ENCODE data around the gene ADGRD1.

The ADGRD1 gene

DNA sequence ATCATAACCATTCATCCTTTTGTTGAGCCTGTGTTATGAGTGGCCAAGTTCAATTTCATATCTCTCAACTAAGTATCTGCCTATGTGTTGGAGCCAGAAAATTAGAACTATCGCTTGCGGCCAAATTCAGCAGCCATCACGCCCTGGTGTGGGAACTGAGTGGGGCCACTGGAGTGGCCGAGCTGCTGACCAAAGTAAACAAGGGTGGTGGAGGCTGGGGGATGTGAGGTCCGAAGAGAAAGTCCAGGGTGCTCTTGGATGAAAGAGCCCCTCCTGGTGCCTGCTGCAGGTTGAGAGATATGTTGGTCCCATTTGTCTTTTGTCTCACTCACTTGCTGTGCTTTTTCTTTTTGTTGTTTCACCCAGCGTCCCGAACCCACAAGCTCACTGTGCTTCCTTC is 14.9 kb downstream of the ADGRD1 start:
- TF ChIP-seq CEBPB (IDR thresholded peaks at IDR 0.05) (no peak), TAF1 (IDR thresholded peaks at IDR 0.05; ENCODE audit: low read depth) (no peak), EGR1 (IDR thresholded peaks at IDR 0.05) (no peak), CREB1 (IDR thresholded peaks at IDR 0.05; ENCODE audit: low read depth) (no peak), RAD21 (IDR thresholded peaks at IDR 0.05; ENCODE audit: low read depth) (no peak), FOXM1 (IDR thresholded peaks at IDR 0.05; ENCODE audit: borderline replicate concordance, low read depth) (no peak), YY1 (IDR thresholded peaks at IDR 0.05; ENCODE audit: low read depth) (no peak), NFIC (IDR thresholded peaks at IDR 0.05) (no peak), TEAD4 (IDR thresholded peaks at IDR 0.05) (no peak)
- TF ChIP-seq, protein P1, sequence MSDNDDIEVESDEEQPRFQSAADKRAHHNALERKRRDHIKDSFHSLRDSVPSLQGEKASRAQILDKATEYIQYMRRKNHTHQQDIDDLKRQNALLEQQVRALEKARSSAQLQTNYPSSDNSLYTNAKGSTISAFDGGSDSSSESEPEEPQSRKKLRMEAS (IDR thresholded peaks at IDR 0.05) = no peak
- TF ChIP-seq, protein P2, sequence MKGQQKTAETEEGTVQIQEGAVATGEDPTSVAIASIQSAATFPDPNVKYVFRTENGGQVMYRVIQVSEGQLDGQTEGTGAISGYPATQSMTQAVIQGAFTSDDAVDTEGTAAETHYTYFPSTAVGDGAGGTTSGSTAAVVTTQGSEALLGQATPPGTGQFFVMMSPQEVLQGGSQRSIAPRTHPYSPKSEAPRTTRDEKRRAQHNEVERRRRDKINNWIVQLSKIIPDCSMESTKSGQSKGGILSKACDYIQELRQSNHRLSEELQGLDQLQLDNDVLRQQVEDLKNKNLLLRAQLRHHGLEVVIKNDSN (IDR thresholded peaks at IDR 0.05) = no peak

DNA sequence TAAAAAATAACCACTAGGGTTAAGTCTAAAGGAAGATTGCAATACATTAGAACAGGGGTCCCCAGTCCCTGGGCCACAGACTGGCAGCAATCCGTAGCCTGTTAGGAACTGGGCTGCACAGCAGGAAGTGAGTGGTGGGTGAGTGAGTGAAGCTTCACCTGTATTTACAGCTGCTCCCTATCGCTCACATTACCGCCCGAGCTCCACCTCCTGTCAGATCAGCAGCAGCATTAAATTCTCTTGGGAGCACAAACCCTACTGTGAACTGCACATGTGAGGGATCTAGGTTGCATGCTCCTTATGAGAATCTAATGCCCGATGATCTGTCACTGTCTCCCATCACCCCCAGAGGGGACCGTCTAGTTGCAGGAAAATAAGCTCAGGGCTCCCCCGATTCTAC is 15.5 kb downstream of the ADGRD1 start:
- TF ChIP-seq, protein P2 (IDR thresholded peaks at IDR 0.05) = no peak
- no peak for TF ChIP-seq CEBPB (IDR thresholded peaks at IDR 0.05)
- TF ChIP-seq TAF1 (IDR thresholded peaks at IDR 0.05; ENCODE audit: low read depth) = no peak
- no peak for TF ChIP-seq FOXM1 (IDR thresholded peaks at IDR 0.05; ENCODE audit: borderline replicate concordance, low read depth)
- no peak for TF ChIP-seq ZBTB7A (IDR thresholded peaks at IDR 0.05; ENCODE audit: low read depth)
- TF ChIP-seq CREB1 (IDR thresholded peaks at IDR 0.05; ENCODE audit: low read depth) = no peak
- no peak for TF ChIP-seq EGR1 (IDR thresholded peaks at IDR 0.05)
- TF ChIP-seq RAD21 (IDR thresholded peaks at IDR 0.05; ENCODE audit: low read depth) = no peak
- TF ChIP-seq NFIC (IDR thresholded peaks at IDR 0.05) = no peak
- TF ChIP-seq TEAD4 (IDR thresholded peaks at IDR 0.05) = no peak
- no peak for TF ChIP-seq YY1 (IDR thresholded peaks at IDR 0.05; ENCODE audit: low read depth)
- TF ChIP-seq, protein P3, sequence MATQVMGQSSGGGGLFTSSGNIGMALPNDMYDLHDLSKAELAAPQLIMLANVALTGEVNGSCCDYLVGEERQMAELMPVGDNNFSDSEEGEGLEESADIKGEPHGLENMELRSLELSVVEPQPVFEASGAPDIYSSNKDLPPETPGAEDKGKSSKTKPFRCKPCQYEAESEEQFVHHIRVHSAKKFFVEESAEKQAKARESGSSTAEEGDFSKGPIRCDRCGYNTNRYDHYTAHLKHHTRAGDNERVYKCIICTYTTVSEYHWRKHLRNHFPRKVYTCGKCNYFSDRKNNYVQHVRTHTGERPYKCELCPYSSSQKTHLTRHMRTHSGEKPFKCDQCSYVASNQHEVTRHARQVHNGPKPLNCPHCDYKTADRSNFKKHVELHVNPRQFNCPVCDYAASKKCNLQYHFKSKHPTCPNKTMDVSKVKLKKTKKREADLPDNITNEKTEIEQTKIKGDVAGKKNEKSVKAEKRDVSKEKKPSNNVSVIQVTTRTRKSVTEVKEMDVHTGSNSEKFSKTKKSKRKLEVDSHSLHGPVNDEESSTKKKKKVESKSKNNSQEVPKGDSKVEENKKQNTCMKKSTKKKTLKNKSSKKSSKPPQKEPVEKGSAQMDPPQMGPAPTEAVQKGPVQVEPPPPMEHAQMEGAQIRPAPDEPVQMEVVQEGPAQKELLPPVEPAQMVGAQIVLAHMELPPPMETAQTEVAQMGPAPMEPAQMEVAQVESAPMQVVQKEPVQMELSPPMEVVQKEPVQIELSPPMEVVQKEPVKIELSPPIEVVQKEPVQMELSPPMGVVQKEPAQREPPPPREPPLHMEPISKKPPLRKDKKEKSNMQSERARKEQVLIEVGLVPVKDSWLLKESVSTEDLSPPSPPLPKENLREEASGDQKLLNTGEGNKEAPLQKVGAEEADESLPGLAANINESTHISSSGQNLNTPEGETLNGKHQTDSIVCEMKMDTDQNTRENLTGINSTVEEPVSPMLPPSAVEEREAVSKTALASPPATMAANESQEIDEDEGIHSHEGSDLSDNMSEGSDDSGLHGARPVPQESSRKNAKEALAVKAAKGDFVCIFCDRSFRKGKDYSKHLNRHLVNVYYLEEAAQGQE (IDR thresholded peaks at IDR 0.05; ENCODE audit: low read depth) = no peak
- TF ChIP-seq, protein P1 (IDR thresholded peaks at IDR 0.05) = no peak
- no peak for TF ChIP-seq EP300 (IDR thresholded peaks at IDR 0.05; ENCODE audit: borderline replicate concordance)
- no peak for TF ChIP-seq TCF12 (IDR thresholded peaks at IDR 0.05; ENCODE audit: low read depth)

DNA sequence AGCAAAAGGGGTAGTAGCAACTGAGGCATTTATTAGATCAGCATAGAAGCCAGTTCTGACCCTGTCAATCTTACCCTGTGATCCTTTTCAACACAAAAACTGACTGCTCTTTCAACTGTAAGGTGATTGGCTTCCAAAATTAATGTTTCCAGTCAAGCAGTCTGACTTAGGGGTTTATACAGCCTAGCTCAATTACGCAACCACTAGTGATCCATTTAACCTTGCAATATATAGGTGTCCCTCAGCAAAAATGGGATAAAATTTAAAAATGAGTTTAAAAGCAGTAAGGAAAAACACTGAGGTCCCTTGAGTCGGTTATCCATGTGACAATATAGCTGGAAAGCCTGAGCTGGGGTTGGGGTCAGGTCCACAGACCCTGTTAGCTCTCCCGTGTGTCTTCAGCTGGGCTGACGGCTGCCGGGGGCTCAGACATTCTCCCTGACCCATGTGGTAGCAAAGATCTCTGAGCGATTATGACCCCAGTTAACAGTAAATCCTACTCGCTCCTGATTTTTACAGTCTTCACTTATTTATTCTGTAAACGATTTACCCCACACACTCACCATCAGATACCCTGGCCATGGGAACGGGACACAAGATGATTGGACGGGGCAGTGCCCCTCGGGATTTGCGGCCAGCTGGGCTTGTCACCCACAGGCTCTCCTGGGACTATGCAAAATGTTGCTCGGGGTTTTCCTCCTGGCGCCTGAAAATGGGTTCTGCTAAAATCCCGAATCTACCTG is 16.6 kb downstream of the ADGRD1 start:
- TF ChIP-seq TCF12 (IDR thresholded peaks at IDR 0.05; ENCODE audit: low read depth) (no peak), CREB1 (IDR thresholded peaks at IDR 0.05; ENCODE audit: low read depth) (no peak), EP300 (IDR thresholded peaks at IDR 0.05; ENCODE audit: borderline replicate concordance) (no peak), TEAD4 (IDR thresholded peaks at IDR 0.05) (no peak), FOXM1 (IDR thresholded peaks at IDR 0.05; ENCODE audit: borderline replicate concordance, low read depth) (no peak), CEBPB (IDR thresholded peaks at IDR 0.05) (no peak), YY1 (IDR thresholded peaks at IDR 0.05; ENCODE audit: low read depth) (no peak), ZBTB7A (IDR thresholded peaks at IDR 0.05; ENCODE audit: low read depth) (no peak)

DNA sequence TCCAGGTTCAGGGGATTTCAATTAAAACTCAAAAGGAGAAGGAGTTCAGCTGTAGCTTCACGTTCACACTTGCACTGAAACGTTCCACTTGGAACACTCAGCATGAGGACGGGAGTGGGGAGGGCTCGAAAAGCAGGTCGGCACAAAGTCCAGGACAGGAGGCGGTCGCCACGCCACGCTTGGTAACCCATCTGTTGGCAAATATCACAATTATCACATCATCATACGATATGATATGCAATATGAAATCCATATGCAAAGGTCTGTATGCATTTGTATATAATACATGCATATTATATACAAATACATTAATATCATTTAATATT is 17.2 kb downstream of the ADGRD1 start:
- no peak for TF ChIP-seq CREB1 (IDR thresholded peaks at IDR 0.05; ENCODE audit: low read depth)
- TF ChIP-seq NFIC (IDR thresholded peaks at IDR 0.05) = no peak
- TF ChIP-seq CEBPB (IDR thresholded peaks at IDR 0.05) = no peak
- TF ChIP-seq YY1 (IDR thresholded peaks at IDR 0.05; ENCODE audit: low read depth) = no peak
- no peak for TF ChIP-seq TCF12 (IDR thresholded peaks at IDR 0.05; ENCODE audit: low read depth)
- TF ChIP-seq, protein P3 (IDR thresholded peaks at IDR 0.05; ENCODE audit: low read depth) = no peak
- TF ChIP-seq RAD21 (IDR thresholded peaks at IDR 0.05; ENCODE audit: low read depth) = no peak
- no peak for TF ChIP-seq FOXM1 (IDR thresholded peaks at IDR 0.05; ENCODE audit: borderline replicate concordance, low read depth)
- no peak for TF ChIP-seq TAF1 (IDR thresholded peaks at IDR 0.05; ENCODE audit: low read depth)
- no peak for TF ChIP-seq TEAD4 (IDR thresholded peaks at IDR 0.05)
- TF ChIP-seq ZBTB7A (IDR thresholded peaks at IDR 0.05; ENCODE audit: low read depth) = no peak
- TF ChIP-seq, protein P1 (IDR thresholded peaks at IDR 0.05) = no peak
- TF ChIP-seq EGR1 (IDR thresholded peaks at IDR 0.05) = no peak

DNA sequence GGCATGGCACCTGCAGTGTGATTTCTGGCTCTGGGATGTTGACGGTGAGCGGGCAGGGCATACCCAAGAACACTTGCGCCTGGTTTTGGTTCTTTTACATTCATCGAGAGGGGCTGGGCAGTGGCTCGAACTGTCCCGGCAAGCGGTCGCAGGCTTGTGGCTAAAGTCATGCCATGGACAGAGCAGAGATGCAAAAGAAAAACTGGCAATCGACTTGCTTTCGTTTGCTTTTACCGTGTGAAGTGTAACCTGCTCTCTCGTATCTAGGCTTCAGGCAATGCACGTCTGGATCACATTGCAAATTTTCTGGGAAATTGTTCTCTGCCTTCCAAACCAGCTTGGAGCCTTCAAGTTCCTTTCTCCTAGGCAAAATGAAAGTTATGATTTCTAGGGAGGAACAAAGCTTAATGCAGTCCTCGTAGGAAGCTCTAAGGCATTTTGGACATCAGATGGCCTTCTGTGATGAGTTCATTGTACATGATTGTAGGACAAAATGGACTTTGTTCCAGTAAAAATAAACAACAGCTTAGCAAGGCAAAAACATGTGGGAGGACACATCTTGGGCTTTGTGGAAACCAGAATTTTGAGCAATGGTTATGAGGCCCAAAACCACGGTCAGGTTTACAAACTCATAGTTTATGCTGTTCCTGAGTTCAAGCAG is 18.3 kb downstream of the ADGRD1 start:
- TF ChIP-seq, protein P3 (IDR thresholded peaks at IDR 0.05; ENCODE audit: low read depth) = no peak
- TF ChIP-seq TAF1 (IDR thresholded peaks at IDR 0.05; ENCODE audit: low read depth) (no peak), EGR1 (IDR thresholded peaks at IDR 0.05) (no peak), TEAD4 (IDR thresholded peaks at IDR 0.05) (no peak)
